K562 (cell line): ENCODE results near the gene FGD6. TPM values are rescaled to one million over a fixed set of nuclear protein-coding genes. Genes with fewer than 3 reads are reported as not detected.

ENCODE experiments used
- ARID3A ChIP-seq: IDR thresholded peaks from 2 replicates; pipeline ENCODE4 v1.6.1; 2012; ENCODE audit warnings: low read depth, low read length, improper control_type of control experiment, borderline replicate concordance
- CBFA2T2 ChIP-seq: fragments of 450-650 bp; conservative IDR thresholded peaks from 2 replicates; pipeline ENCODE4 v1.6.1; 2017; ENCODE audit warnings: mild to moderate bottlenecking
- CHD4 ChIP-seq: fragments of 200-600 bp; sonication (generic); IDR thresholded peaks from 3 replicates; pipeline ENCODE4 v1.6.1; 2012; ENCODE audit warnings: low read depth, mild to moderate bottlenecking, mixed read lengths, low read length, inconsistent platforms; ENCODE audit not compliant: insufficient read depth, insufficient replicate concordance, poor library complexity, severe bottlenecking
- DIDO1 ChIP-seq: fragments of 450-650 bp; IDR thresholded peaks from 2 replicates; pipeline ENCODE4 v1.6.1; 2016; ENCODE audit warnings: low read depth, missing biosample characterization, missing genetic modification characterization
- FOSL1 ChIP-seq: fragments of 200-800 bp; sonication (Bioruptor generic); conservative IDR thresholded peaks from 2 replicates; pipeline ENCODE4 v1.6.1; 2016; ENCODE audit warnings: missing genetic modification characterization, missing compliant biosample characterization
- FOXO4 ChIP-seq: fragments of 450-650 bp; formaldehyde crosslinking; IDR thresholded peaks from 2 replicates; pipeline ENCODE4 v1.4.0; 2020; ENCODE audit warnings: mild to moderate bottlenecking, moderate library complexity
- FOXP1 ChIP-seq: sonication (generic); formaldehyde crosslinking; IDR thresholded peaks from 2 replicates; pipeline ENCODE4 v1.8.0; 2022; ENCODE audit warnings: mild to moderate bottlenecking, missing genetic modification reagents
- L3MBTL2 ChIP-seq: fragments of 450-650 bp; IDR thresholded peaks from 2 replicates; pipeline ENCODE4 v1.6.1; 2016; ENCODE audit warnings: mild to moderate bottlenecking, moderate library complexity
- MAZ ChIP-seq, 2 experiments: fragments of 450-650 bp in 1 of 2; sonication (generic) in 1 of 2; formaldehyde crosslinking; IDR thresholded peaks in 1 of 2; conservative IDR thresholded peaks in 1 of 2; 2 replicates each; pipeline versions ENCODE4 v1.4.0 to v1.5.0; 2020; ENCODE audit warnings: mild to moderate bottlenecking in 1 of 2, missing genetic modification reagents in 1 of 2
- NFATC3 ChIP-seq: fragments of 450-650 bp; IDR thresholded peaks from 2 replicates; pipeline ENCODE4 v1.6.1; 2017; ENCODE audit warnings: mild to moderate bottlenecking
- NFE2 ChIP-seq: IDR thresholded peaks from 2 replicates; pipeline ENCODE4 v1.6.1; 2014; ENCODE audit warnings: antibody characterized with exemption, low read depth
- NFE2L1 ChIP-seq: fragments of 450-650 bp; IDR thresholded peaks from 2 replicates; pipeline ENCODE4 v1.6.1; 2016; ENCODE audit warnings: missing genetic modification characterization, low read depth, mild to moderate bottlenecking, missing compliant biosample characterization, moderate library complexity, borderline replicate concordance
- SMAD4 ChIP-seq: fragments of 250-450 bp; sonication (Bioruptor Pico); conservative IDR thresholded peaks from 2 replicates; pipeline ENCODE4 v1.8.0; 2021; ENCODE audit warnings: inconsistent platforms, mild to moderate bottlenecking, moderate library complexity
- SMARCA4 ChIP-seq: fragments of 450-650 bp; IDR thresholded peaks from 2 replicates; pipeline ENCODE4 v1.6.1; 2016
- TEAD4 ChIP-seq, 2 experiments: sonication (generic) in 1 of 2; formaldehyde crosslinking in 1 of 2; IDR thresholded peaks; 2 replicates each; pipeline versions ENCODE4 v1.6.1 to v1.8.0; 2012 to 2022; ENCODE audit warnings: borderline replicate concordance in 1 of 2, inconsistent platforms in 1 of 2, low read length in 1 of 2, mild to moderate bottlenecking in 1 of 2, missing genetic modification reagents in 1 of 2
- ZNF551 ChIP-seq: fragments of 250-450 bp; sonication (Bioruptor Pico); IDR thresholded peaks from 2 replicates; pipeline ENCODE4 v1.5.0; 2021; ENCODE audit warnings: mild to moderate bottlenecking, moderate library complexity
- polyA plus RNA-seq, 8 experiments: library from polyadenylated mRNA; depleted of rRNA in 4 of 8; stranded (reverse) in 5 of 8; unstranded in 3 of 8; fragments of >200 nt; fragmentation: Nextera tagmentation in 2 of 8; fragmentation: Illumina TruSeq in 1 of 8; extraction: Ambion mirVana in 2 of 8; extraction: Trizol in 1 of 8; gene quantifications; 2 replicates each; pipeline versions ENCODE4 v1.2.1 to v1.2.3, GENCODE V29; 2011 to 2014; ENCODE audit warnings: inconsistent platforms in 1 of 8, missing spikeins in 1 of 8
- total RNA-seq, 7 experiments: library from RNA; depleted of rRNA in 6 of 7; stranded (reverse); fragments of >200 nt in 6 of 7; fragmentation: Illumina TruSeq in 2 of 7; extraction: Trizol in 2 of 7; gene quantifications; 2 replicates each; pipeline versions ENCODE4 v1.2.1 to v1.2.3, GENCODE V29; 2011 to 2021; ENCODE audit warnings: low replicate concordance in 1 of 7
- TF ChIP-seq, protein P1 (sequence below): fragments of 450-650 bp; formaldehyde crosslinking; IDR thresholded peaks from 2 replicates; pipeline ENCODE4 v1.4.0; 2020; ENCODE audit warnings: mild to moderate bottlenecking, moderate library complexity
- TF ChIP-seq, protein P2 (sequence below): fragments of 250-450 bp; sonication (Bioruptor Pico); IDR thresholded peaks from 2 replicates; pipeline ENCODE4 v1.4.0; 2020
- TF ChIP-seq, protein P3 (sequence below): sonication (generic); formaldehyde crosslinking; IDR thresholded peaks from 2 replicates; pipeline ENCODE4 v1.8.1; 2023; ENCODE audit warnings: mild to moderate bottlenecking, missing genetic modification reagents

Gene FGD6
- total and polyA plus RNA-seq, 9 of the 15 experiments (the other 6 are each of a cell fraction or from before 2014, with no cell fraction given): 1.5 to 11.1 (median 5.8) TPM

- TF ChIP-seq FOSL1 (tag) (peak; percentile 95), TEAD4 (IDR thresholded peaks at IDR 0.05; ENCODE audit: low read length) (peak; percentile 31; the same call in 1 of the 2 replicates), TEAD4 (CRISPR knock-in tag; IDR thresholded peaks at IDR 0.05; ENCODE audit: borderline replicate concordance) (no peak), FOXP1 (CRISPR knock-in tag) (no peak), MAZ (CRISPR knock-in tag; conservative IDR thresholded peaks at IDR 0.05 in 1 of 2, IDR thresholded peaks at IDR 0.05 in 1 of 2) (peak in 1 of 2 experiments; percentile 52; a peak in 2 of 4 replicates), SMAD4 (peak; percentile 46; the same call in 1 of the 2 replicates), ARID3A (0 out of 2 replicates have a peak, but pooled peaks have one; percentile 28), NFATC3 (peak; percentile 96), NFE2L1 (tag) (peak; percentile 63; the same call in 1 of the 2 replicates), SMARCA4 (peak; percentile 88), FOXO4 (CRISPR knock-in tag) (no peak), CBFA2T2 (peak; percentile 59), DIDO1 (0 out of 2 replicates have a peak, but pooled peaks have one; percentile 21), CHD4 (no peak), NFE2 (peak; percentile 97), L3MBTL2 (peak; percentile 37; the same call in 1 of the 2 replicates), ZNF551 (CRISPR knock-in tag) (no peak)
- TF ChIP-seq, protein P1, sequence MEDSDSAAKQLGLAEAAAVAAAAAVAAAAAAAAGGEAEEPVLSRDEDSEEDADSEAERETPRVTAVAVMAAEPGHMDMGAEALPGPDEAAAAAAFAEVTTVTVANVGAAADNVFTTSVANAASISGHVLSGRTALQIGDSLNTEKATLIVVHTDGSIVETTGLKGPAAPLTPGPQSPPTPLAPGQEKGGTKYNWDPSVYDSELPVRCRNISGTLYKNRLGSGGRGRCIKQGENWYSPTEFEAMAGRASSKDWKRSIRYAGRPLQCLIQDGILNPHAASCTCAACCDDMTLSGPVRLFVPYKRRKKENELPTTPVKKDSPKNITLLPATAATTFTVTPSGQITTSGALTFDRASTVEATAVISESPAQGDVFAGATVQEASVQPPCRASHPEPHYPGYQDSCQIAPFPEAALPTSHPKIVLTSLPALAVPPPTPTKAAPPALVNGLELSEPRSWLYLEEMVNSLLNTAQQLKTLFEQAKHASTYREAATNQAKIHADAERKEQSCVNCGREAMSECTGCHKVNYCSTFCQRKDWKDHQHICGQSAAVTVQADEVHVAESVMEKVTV (CRISPR knock-in tag): no peak
- TF ChIP-seq, protein P2, sequence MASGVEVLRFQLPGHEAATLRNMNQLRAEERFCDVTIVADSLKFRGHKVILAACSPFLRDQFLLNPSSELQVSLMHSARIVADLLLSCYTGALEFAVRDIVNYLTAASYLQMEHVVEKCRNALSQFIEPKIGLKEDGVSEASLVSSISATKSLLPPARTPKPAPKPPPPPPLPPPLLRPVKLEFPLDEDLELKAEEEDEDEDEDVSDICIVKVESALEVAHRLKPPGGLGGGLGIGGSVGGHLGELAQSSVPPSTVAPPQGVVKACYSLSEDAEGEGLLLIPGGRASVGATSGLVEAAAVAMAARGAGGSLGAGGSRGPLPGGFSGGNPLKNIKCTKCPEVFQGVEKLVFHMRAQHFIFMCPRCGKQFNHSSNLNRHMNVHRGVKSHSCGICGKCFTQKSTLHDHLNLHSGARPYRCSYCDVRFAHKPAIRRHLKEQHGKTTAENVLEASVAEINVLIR (CRISPR knock-in tag): no peak; the same call in 1 of the 2 replicates
- TF ChIP-seq, protein P3, sequence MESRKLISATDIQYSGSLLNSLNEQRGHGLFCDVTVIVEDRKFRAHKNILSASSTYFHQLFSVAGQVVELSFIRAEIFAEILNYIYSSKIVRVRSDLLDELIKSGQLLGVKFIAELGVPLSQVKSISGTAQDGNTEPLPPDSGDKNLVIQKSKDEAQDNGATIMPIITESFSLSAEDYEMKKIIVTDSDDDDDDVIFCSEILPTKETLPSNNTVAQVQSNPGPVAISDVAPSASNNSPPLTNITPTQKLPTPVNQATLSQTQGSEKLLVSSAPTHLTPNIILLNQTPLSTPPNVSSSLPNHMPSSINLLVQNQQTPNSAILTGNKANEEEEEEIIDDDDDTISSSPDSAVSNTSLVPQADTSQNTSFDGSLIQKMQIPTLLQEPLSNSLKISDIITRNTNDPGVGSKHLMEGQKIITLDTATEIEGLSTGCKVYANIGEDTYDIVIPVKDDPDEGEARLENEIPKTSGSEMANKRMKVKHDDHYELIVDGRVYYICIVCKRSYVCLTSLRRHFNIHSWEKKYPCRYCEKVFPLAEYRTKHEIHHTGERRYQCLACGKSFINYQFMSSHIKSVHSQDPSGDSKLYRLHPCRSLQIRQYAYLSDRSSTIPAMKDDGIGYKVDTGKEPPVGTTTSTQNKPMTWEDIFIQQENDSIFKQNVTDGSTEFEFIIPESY (CRISPR knock-in tag): peak; percentile 62
Measured at GRCh38 chr12:95182868-95183415, 34.3 kb downstream of the FGD6 start (continued).
